Measurements from ENCODE around the gene TICAM2. TPM values are rescaled to one million over a fixed set of nuclear protein-coding genes. Genes with fewer than 3 reads are reported as not detected.

Gene TICAM2
- total RNA-seq, 1 experiment from 2014 or later, result 0.24 TPM

GRCh38 chr5:115602591-115603125, 379 bp upstream of the TICAM2 start:
- no peak overlapping the region for H2BK12ac ChIP-seq (ENCODE audit: insufficient read length, low read depth, low read length)
- H3K9me3 ChIP-seq (ENCODE audit: control insufficient read depth, low read depth, low read length), result no peaks in the 10 kb centered on the region
- H3K56ac ChIP-seq (ENCODE audit: insufficient read length, low read depth, low read length), result no peak overlapping the region
- no peak overlapping the region for H3K27ac Mint-ChIP-seq
- no peak overlapping the region for H3K18ac ChIP-seq (ENCODE audit: insufficient read length, low read depth, low read length)
- H2BK15ac ChIP-seq (ENCODE audit: low read depth, low read length), result no peak overlapping the region
- H3K36me3 Mint-ChIP-seq (ENCODE audit: insufficient read depth in 1 of 3, low read depth in 3 of 3), result peaks cover 0 to 6% (median 2%) of the 10 kb centered on the region in 3 experiments; a peak in 2 of 7 replicates
- H2AK5ac ChIP-seq (ENCODE audit: insufficient read length, low read length), result no peak overlapping the region
- no CpG with 5 or more reads among the region's 11 CpGs for WGBS (ENCODE audit: extremely low coverage, insufficient read length, low lambda C conversion rate)
- TF ChIP-seq CTCF (conservative IDR thresholded peaks at IDR 0.05), result no peak
- H2BK120ac ChIP-seq (ENCODE audit: low read depth, low read length, poor library complexity, severe bottlenecking), result no peak overlapping the region
- H4K20me1 ChIP-seq (ENCODE audit: control insufficient read depth, insufficient read depth, insufficient read length), result no peaks in the 10 kb centered on the region
- no peak overlapping the region for H4K91ac ChIP-seq (ENCODE audit: insufficient read length, low read depth, low read length)
- H3K79me2 ChIP-seq (ENCODE audit: insufficient read depth, low read length), result no peaks in the 10 kb centered on the region
- H3K27ac ChIP-seq (ENCODE audit: insufficient read length, low read depth, low read length), result no peak overlapping the region
- H3K4me3 Mint-ChIP-seq, result peak overlapping the region; percentile 46 to 66; a peak in 4 of 5 replicates
- peaks cover 10% of the 10 kb centered on the region for H3K23me2 ChIP-seq (ENCODE audit: insufficient read length, low read depth, low read length, poor library complexity, severe bottlenecking)
- H3K9me3 Mint-ChIP-seq, result no peaks in the 10 kb centered on the region
- peaks cover 2% of the 10 kb centered on the region; the same call in 1 of the 2 replicates for H3K4me1 ChIP-seq (ENCODE audit: insufficient read depth, low read length)
- no peaks in the 10 kb centered on the region for H3K27me3 ChIP-seq (ENCODE audit: insufficient read depth, low read length)
- H4K5ac ChIP-seq (ENCODE audit: insufficient read length, low read depth, low read length), result no peak overlapping the region
- no peak overlapping the region for H3K14ac ChIP-seq (ENCODE audit: insufficient read depth, low read length)
- H3K9ac ChIP-seq (ENCODE audit: extremely low read depth, insufficient read length, low read length), result no peak overlapping the region
- H2BK20ac ChIP-seq (ENCODE audit: low read depth, low read length, poor library complexity, severe bottlenecking), result no peak overlapping the region
- H2BK5ac ChIP-seq (ENCODE audit: insufficient read length, low read length), result no peak overlapping the region
- H3K4me1 Mint-ChIP-seq, result peaks cover 21 to 24% of the 10 kb centered on the region in 2 experiments
- H2AFZ ChIP-seq (ENCODE audit: low read length), result no peak overlapping the region
- H3K4ac ChIP-seq (ENCODE audit: low read depth, low read length), result no peak overlapping the region
- no peaks in the 10 kb centered on the region for H3K27me3 Mint-ChIP-seq (ENCODE audit: low read depth)
- H3T11ph ChIP-seq (ENCODE audit: low read length), result no peak overlapping the region
- no peaks in the 10 kb centered on the region for H3K79me1 ChIP-seq (ENCODE audit: insufficient read depth, low read depth, low read length, poor library complexity, severe bottlenecking)
- peak overlapping the region; percentile 37 for H3K4me2 ChIP-seq (ENCODE audit: insufficient read depth, insufficient read length, low read length)
- no peak for DNase-seq
- H3K23ac ChIP-seq (ENCODE audit: insufficient read length, low read depth, low read length), result no peak overlapping the region
- H4K8ac ChIP-seq (replicated peaks; ENCODE audit: insufficient read length, low read depth, low read length), result no peak overlapping the region

Measured in H9 (cell line).